ENCODE data around the gene ACOT9. TPM values are rescaled to one million over a fixed set of nuclear protein-coding genes. Genes with fewer than 3 reads are reported as not detected.

The ACOT9 gene
- total RNA-seq, 1 experiment from 2014 or later: 35.1 TPM

DNA sequence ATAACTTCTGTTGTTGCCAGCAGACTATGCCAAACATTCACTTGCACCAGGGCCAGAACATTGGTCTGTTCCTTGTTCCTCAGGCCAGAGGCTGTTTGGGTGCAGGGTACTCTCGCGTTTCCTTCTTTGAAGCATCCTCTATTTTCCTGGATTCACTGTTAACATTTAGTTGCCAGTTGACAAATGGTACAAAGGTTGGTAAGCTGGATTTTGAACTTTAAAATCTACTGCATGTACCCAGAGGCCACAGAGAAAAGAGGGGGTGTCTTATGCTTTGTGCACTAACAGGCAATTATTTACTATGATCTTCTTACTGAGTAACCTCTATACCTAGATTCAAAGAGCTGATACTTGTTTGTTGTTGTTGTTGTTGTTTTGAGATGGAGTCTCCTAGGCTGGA is 27.1 kb upstream of the ACOT9 start:
- Mint-ChIP-seq H3K4me3 (ENCODE audit: unreplicated experiment) (no peak overlapping the region), H3K36me3 (ENCODE audit: insufficient read depth, unreplicated experiment) (no peaks in the 10 kb centered on the region), H3K27me3 (ENCODE audit: insufficient read depth, unreplicated experiment) (no peaks in the 10 kb centered on the region), H3K27ac (ENCODE audit: unreplicated experiment) (no peak overlapping the region), H3K9me3 (ENCODE audit: unreplicated experiment) (no peaks in the 10 kb centered on the region), H3K4me1 (ENCODE audit: low read depth, unreplicated experiment) (no peaks in the 10 kb centered on the region)
- POLR2A ChIA-PET: interaction anchor here (0.9 kb wide), 1 partner anchor 27 kb away, joined by 4 read pairs; the partner anchor contains the start of gene ACOT9
- no peaks in the 10 kb centered on the region; the same call in 1 of the 2 replicates for H3K36me3 ChIP-seq (ENCODE audit: control insufficient read depth, insufficient read depth, low read length)
- H3K4me1 ChIP-seq: no peaks in the 10 kb centered on the region
- CTCF ChIA-PET: no interaction called here
- DNase-seq: no peak
- H3K9me3 ChIP-seq: no peaks in the 10 kb centered on the region
- H3K4me3 ChIP-seq (ENCODE audit: low read depth, low read length): no peak overlapping the region
- intact Hi-C loops (cut with micrococcal nuclease; ENCODE audit: unreplicated experiment): no loop called here
- BruUV-seq (replicated peaks): no TSS peak
- TF ChIP-seq, protein P1, sequence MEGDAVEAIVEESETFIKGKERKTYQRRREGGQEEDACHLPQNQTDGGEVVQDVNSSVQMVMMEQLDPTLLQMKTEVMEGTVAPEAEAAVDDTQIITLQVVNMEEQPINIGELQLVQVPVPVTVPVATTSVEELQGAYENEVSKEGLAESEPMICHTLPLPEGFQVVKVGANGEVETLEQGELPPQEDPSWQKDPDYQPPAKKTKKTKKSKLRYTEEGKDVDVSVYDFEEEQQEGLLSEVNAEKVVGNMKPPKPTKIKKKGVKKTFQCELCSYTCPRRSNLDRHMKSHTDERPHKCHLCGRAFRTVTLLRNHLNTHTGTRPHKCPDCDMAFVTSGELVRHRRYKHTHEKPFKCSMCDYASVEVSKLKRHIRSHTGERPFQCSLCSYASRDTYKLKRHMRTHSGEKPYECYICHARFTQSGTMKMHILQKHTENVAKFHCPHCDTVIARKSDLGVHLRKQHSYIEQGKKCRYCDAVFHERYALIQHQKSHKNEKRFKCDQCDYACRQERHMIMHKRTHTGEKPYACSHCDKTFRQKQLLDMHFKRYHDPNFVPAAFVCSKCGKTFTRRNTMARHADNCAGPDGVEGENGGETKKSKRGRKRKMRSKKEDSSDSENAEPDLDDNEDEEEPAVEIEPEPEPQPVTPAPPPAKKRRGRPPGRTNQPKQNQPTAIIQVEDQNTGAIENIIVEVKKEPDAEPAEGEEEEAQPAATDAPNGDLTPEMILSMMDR (IDR thresholded peaks at IDR 0.05; ENCODE audit: insufficient read depth in 1 of 2, low read depth in 1 of 2, low read length in 1 of 2, severe bottlenecking in 1 of 2, unreplicated experiment in 1 of 2): no peak
- no peaks in the 10 kb centered on the region for H3K27me3 ChIP-seq (replicated peaks; ENCODE audit: control insufficient read depth, insufficient read depth, low read length)

DNA sequence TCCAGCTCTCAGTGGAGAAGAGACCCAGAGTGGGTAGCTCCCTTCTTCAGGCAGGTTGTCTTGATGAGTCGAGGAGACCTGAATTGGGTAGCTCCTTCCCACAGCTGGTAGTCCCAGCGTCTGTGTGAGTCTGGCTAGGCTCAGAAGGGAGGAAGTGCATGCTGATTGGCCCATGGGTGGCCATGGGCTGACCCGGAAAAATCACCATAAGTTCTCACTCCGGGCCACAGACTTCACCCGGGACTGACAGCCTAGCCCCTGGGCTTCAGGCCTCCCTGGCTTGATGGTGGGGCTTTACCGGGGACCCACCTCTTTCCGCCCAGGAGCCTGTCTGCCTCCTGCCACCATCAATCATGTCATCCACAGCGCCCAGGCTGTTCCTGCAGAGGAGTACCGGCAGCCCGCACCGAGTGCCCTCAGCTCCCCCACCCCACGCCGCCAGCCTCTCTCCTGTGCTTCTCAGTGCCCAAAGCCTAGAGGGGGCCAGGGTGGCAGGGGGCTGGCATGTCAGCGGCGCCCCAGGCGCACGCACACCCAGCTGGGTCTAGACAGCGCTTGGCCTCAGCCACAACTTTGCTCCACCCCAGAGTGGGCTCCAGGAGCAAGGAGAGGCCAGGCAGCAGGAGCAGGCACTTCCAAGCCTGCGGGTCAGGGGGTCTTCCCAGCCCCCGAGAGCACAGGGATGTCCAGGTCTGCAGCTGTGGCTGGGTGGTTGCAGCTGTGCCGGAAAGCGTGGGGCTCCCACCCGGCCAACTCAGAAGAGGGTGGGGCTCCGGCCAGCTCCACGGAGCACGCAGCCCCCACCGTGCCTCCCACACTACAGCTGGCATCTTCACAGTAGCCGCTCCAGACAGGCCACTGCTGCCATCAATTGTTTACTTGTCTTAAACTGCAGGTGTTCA is 23.8 kb upstream of the ACOT9 start:
- Mint-ChIP-seq H3K4me3 (ENCODE audit: unreplicated experiment) (no peak overlapping the region), H3K36me3 (ENCODE audit: insufficient read depth, unreplicated experiment) (no peaks in the 10 kb centered on the region), H3K4me1 (ENCODE audit: low read depth, unreplicated experiment) (no peaks in the 10 kb centered on the region), H3K27me3 (ENCODE audit: insufficient read depth, unreplicated experiment) (no peaks in the 10 kb centered on the region), H3K9me3 (ENCODE audit: unreplicated experiment) (no peaks in the 10 kb centered on the region), H3K27ac (ENCODE audit: unreplicated experiment) (no peak overlapping the region)
- DNase-seq: no peak
- Histone ChIP-seq H3K4me3 (ENCODE audit: low read depth, low read length) (no peak overlapping the region), H3K27me3 (replicated peaks; ENCODE audit: control insufficient read depth, insufficient read depth, low read length) (no peaks in the 10 kb centered on the region), H3K36me3 (ENCODE audit: control insufficient read depth, insufficient read depth, low read length) (no peaks in the 10 kb centered on the region), H3K4me1 (no peaks in the 10 kb centered on the region), H3K9me3 (no peaks in the 10 kb centered on the region)
- POLR2A ChIA-PET: no interaction called here
- intact Hi-C loops (cut with micrococcal nuclease; ENCODE audit: unreplicated experiment): no loop called here
- TF ChIP-seq, protein P1 (IDR thresholded peaks at IDR 0.05; ENCODE audit: insufficient read depth in 1 of 2, low read depth in 1 of 2, low read length in 1 of 2, severe bottlenecking in 1 of 2, unreplicated experiment in 1 of 2): no peak
- CTCF ChIA-PET: no interaction called here
- no TSS peak for BruUV-seq (replicated peaks)

DNA sequence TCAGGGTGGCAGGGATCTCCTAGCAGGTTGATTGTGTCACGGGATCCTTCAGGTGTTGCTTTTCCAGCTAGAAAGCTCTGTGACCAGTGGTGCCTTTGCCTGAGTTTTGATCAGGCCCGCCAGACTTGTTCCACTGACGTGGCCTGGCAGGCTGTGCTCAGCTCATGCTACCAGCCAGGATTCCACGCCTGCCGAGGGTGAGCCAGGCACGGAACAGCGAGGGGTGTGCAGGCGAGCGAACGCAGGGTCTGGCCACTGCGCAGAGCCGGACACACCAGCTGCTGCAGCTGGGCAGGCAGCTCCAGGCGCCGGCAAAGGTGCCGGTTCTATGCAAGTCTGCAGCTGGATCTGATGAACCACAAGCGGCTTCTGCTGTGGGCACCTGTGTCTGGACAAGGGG is 22.8 kb upstream of the ACOT9 start:
- H3K27ac Mint-ChIP-seq (ENCODE audit: unreplicated experiment): no peak overlapping the region
- BruUV-seq (replicated peaks): no TSS peak
- H3K36me3 ChIP-seq (ENCODE audit: control insufficient read depth, insufficient read depth, low read length): no peaks in the 10 kb centered on the region
- no peaks in the 10 kb centered on the region for H3K9me3 ChIP-seq
- POLR2A ChIA-PET: no interaction called here
- H3K36me3 Mint-ChIP-seq (ENCODE audit: insufficient read depth, unreplicated experiment): no peaks in the 10 kb centered on the region
- no peaks in the 10 kb centered on the region for H3K27me3 ChIP-seq (replicated peaks; ENCODE audit: control insufficient read depth, insufficient read depth, low read length)
- no peak overlapping the region for H3K4me3 Mint-ChIP-seq (ENCODE audit: unreplicated experiment)
- H3K27me3 Mint-ChIP-seq (ENCODE audit: insufficient read depth, unreplicated experiment): no peaks in the 10 kb centered on the region
- CTCF ChIA-PET: no interaction called here
- H3K4me1 ChIP-seq: no peaks in the 10 kb centered on the region
- no peaks in the 10 kb centered on the region for H3K4me1 Mint-ChIP-seq (ENCODE audit: low read depth, unreplicated experiment)
- no peak overlapping the region for H3K4me3 ChIP-seq (ENCODE audit: low read depth, low read length)
- H3K9me3 Mint-ChIP-seq (ENCODE audit: unreplicated experiment): no peaks in the 10 kb centered on the region
- intact Hi-C loops (cut with micrococcal nuclease; ENCODE audit: unreplicated experiment): no loop called here
- TF ChIP-seq, protein P1 (IDR thresholded peaks at IDR 0.05; ENCODE audit: insufficient read depth in 1 of 2, low read depth in 1 of 2, low read length in 1 of 2, severe bottlenecking in 1 of 2, unreplicated experiment in 1 of 2): no peak
- no peak for DNase-seq

Data from Caco-2 (cell line).